ENCODE results near the gene TARBP1.

Gene TARBP1

GRCh38 chr1:234458352-234459017 is 20.5 kb downstream of the TARBP1 start:
- DNase-seq (ENCODE audit: low read depth): no peak
- no peak for TF ChIP-seq CTCF (IDR thresholded peaks at IDR 0.05; ENCODE audit: control insufficient read depth, insufficient read depth, low read depth, low read length, missing control alignments)
- no peak overlapping the region for H3K4me3 ChIP-seq (ENCODE audit: control insufficient read depth, low read depth, low read length)

GRCh38 chr1:234454926-234455325 is 24.1 kb downstream of the TARBP1 start:
- DNase-seq (ENCODE audit: low read depth): no peak
- TF ChIP-seq CTCF (IDR thresholded peaks at IDR 0.05; ENCODE audit: control insufficient read depth, insufficient read depth, low read depth, low read length, missing control alignments): no peak
- no peak overlapping the region for H3K4me3 ChIP-seq (ENCODE audit: control insufficient read depth, low read depth, low read length)

DNA sequence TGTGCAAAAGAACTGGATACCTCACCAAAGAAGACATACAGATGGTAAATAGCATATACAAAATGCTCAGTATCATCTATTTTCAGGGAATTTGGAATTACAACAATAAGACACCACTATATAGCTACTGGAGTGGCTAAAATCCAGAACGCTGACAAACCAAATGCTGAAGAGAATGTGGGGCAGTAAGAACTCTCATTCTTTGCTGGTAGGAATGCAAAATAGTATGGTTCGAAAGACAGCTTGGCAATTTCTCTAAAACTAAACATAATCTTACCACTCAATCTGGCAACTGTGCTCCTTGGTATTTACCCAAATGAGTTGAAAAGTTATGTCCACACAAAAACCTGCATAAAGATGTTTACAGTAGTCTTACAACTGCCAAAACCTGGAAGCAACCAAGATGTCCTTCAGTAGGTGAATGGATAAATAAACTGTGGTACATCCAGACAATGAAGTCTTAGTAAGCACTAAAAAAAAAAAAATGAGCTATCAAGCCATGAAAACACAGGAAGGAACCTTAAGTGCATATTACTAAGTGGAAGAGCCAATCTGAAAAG is 26.5 kb downstream of the TARBP1 start:
- H3K4me3 ChIP-seq (ENCODE audit: control insufficient read depth, low read depth, low read length): no peak overlapping the region
- TF ChIP-seq CTCF (IDR thresholded peaks at IDR 0.05; ENCODE audit: control insufficient read depth, insufficient read depth, low read depth, low read length, missing control alignments): no peak
- no peak for DNase-seq (ENCODE audit: low read depth)

GRCh38 chr1:234440348-234440747 is 38.6 kb downstream of the TARBP1 start:
- DNase-seq (ENCODE audit: low read depth): no peak
- TF ChIP-seq CTCF (IDR thresholded peaks at IDR 0.05; ENCODE audit: control insufficient read depth, insufficient read depth, low read depth, low read length, missing control alignments): no peak
- no peak overlapping the region for H3K4me3 ChIP-seq (ENCODE audit: control insufficient read depth, low read depth, low read length)

DNA sequence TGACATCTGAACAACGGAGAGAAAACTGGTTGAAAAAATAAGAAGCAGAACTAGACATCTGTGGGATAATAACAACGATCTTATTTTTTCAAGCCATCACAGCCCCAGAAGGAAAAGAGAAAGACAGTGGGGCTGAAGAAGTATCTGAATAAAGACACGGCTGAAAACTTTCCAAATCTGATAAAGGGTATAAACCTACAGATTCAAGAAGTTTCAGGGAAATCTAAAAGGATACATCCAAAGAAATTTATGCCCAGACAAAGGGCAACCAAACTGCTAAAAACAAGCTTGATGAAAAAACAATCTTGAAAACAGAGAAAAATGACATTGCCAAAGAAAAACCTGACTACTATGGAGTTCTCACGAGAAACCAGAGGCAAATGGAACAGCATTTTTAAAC is 40.4 kb downstream of the TARBP1 start:
- no peak overlapping the region for H3K4me3 ChIP-seq (ENCODE audit: control insufficient read depth, low read depth, low read length)
- no peak for DNase-seq (ENCODE audit: low read depth)
- no peak for TF ChIP-seq CTCF (IDR thresholded peaks at IDR 0.05; ENCODE audit: control insufficient read depth, insufficient read depth, low read depth, low read length, missing control alignments)

DNA sequence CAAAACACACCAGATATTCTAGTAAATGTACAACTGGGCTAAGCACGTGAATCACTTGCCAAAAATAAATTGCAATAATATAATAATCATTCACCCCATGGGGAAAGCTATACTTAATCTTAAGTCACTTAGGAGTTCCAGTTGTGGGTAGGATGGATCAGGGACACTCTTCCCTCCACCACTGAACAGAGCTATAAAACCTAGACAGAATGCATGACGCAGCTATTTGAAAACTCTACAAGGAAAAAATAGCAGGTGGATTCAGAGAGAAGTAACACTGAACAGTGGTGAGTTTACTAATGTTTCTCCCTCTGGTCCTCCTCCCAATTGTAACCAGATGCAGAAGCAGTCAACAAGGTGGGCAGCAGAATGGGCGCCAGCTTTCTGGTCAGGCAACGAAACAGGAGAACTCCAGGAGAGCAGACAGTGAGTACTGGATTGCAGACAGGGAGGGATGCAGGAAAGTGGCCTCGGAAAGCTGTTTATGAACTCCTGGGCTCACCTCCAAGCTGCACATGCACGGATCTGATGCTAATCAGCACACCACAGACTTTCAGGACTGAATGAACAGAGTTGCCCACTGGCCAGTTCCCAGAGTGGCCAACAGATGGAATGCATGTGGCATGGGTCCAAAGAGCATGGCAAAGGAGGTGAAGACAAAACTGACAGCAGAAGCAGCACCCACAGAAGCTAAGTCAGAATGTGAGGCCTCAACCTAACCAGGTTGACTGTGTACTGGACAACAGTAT is 41.4 kb downstream of the TARBP1 start:
- DNase-seq (ENCODE audit: low read depth): no peak
- no peak for TF ChIP-seq CTCF (IDR thresholded peaks at IDR 0.05; ENCODE audit: control insufficient read depth, insufficient read depth, low read depth, low read length, missing control alignments)
- no peak overlapping the region for H3K4me3 ChIP-seq (ENCODE audit: control insufficient read depth, low read depth, low read length)
